SK-N-SH (cell line): Measurements from ENCODE around the gene USP32. TPM values are rescaled to one million over a fixed set of nuclear protein-coding genes. Genes with fewer than 3 reads are reported as not detected.
A peak's percentile ranks its signal among the peaks of the same experiment; 100 is the strongest.

Source experiments
- CTCF ChIA-PET: fragments of 300-600, 350-600 bp; formaldehyde crosslinking; extraction: SDS; loops from one replicate; lab custom pipeline; 2021; lab: Yijun Ruan, JAX
- POLR2A ChIA-PET: fragments of 350-600 bp; sonication (Branson Sonifier 250); formaldehyde crosslinking; extraction: SDS; loops from one replicate; lab custom pipeline; 2020; ENCODE audit warnings: antibody characterized with exemption, inconsistent platforms; lab: Yijun Ruan, JAX
- DNase-seq: peaks from one replicate; pipeline ENCODE4 v3.0.0; 2012
- H2AFZ ChIP-seq: fragments of 200-600 bp; sonication (generic); 2 replicates; pipeline ENCODE4 v1.8.1; 2016; ENCODE audit warnings: antibody characterized with exemption, mild to moderate bottlenecking, low read depth
- H3F3A ChIP-seq: fragments of 200-600 bp; sonication (generic); replicated peaks from 2 replicates; pipeline ENCODE3; 2016; ENCODE audit warnings: antibody characterized with exemption, mild to moderate bottlenecking; ENCODE audit not compliant: insufficient read depth
- H3K27ac ChIP-seq, 2 experiments: fragments of 200-500 bp in 1 of 2; fragments of 200-600 bp in 1 of 2; sonication (Bioruptor generic) in 1 of 2; sonication (generic), shearing (Covaris generic) in 1 of 2; 2 replicates each; pipeline versions ENCODE4 v1.5.1 to v1.6.1; 2014 to 2016; ENCODE audit warnings: low read depth in 2 of 2, inconsistent platforms in 1 of 2, low read length in 1 of 2, mild to moderate bottlenecking in 1 of 2, mixed read lengths in 1 of 2
- H3K27me3 ChIP-seq: fragments of 200-600 bp; sonication (generic), shearing (Covaris generic); 2 replicates; pipeline ENCODE4 v1.6.1; 2016; ENCODE audit warnings: mixed run types; ENCODE audit not compliant: insufficient read depth
- H3K36me3 ChIP-seq, 2 experiments: fragments of 200-500 bp in 1 of 2; fragments of 200-600 bp in 1 of 2; sonication (Bioruptor generic) in 1 of 2; sonication (generic) in 1 of 2; replicated peaks in 1 of 2; 2 replicates each; pipeline versions ENCODE3 to v1.5.1; 2014 to 2016; ENCODE audit warnings: low read length in 1 of 2, mild to moderate bottlenecking in 1 of 2; ENCODE audit not compliant: insufficient read depth in 2 of 2, control insufficient read depth in 1 of 2
- H3K4me1 ChIP-seq, 2 experiments: fragments of 200-500 bp in 1 of 2; fragments of 200-600 bp in 1 of 2; sonication (Bioruptor generic) in 1 of 2; sonication (generic), shearing (Covaris generic) in 1 of 2; 2 replicates each; pipeline versions ENCODE4 v1.5.1 to v1.6.1; 2014 to 2016; ENCODE audit warnings: low read depth in 1 of 2, low read length in 1 of 2, mixed run types in 1 of 2; ENCODE audit not compliant: insufficient read depth in 2 of 2, control insufficient read depth in 1 of 2
- H3K4me2 ChIP-seq: fragments of 200-600 bp; sonication (generic), shearing (Covaris generic); 2 replicates; pipeline ENCODE4 v1.6.1; 2017; ENCODE audit warnings: mixed run types
- H3K4me3 ChIP-seq, 2 experiments: fragments of 200-500 bp in 1 of 2; fragments of 200-600 bp in 1 of 2; sonication (Bioruptor generic) in 1 of 2; sonication (generic), shearing (Covaris generic) in 1 of 2; 2 replicates each; pipeline versions ENCODE4 v1.5.1 to v1.8.1; 2014 to 2016; ENCODE audit warnings: low read depth in 2 of 2, inconsistent platforms in 1 of 2, low read length in 1 of 2, mild to moderate bottlenecking in 1 of 2, mixed read lengths in 1 of 2, moderate library complexity in 1 of 2
- H3K79me2 ChIP-seq: fragments of 200-600 bp; sonication (generic); 2 replicates; pipeline ENCODE4 v1.8.1; 2017; ENCODE audit warnings: mild to moderate bottlenecking; ENCODE audit not compliant: insufficient read depth
- H3K9ac ChIP-seq: fragments of 200-600 bp; sonication (generic); 2 replicates; pipeline ENCODE4 v1.6.1; 2017; ENCODE audit warnings: mixed run types
- H3K9me2 ChIP-seq: fragments of 200-600 bp; sonication (generic); 2 replicates; pipeline ENCODE4 v1.6.1; 2017; ENCODE audit warnings: mixed run types
- H3K9me3 ChIP-seq: fragments of 200-600 bp; sonication (generic); 2 replicates; pipeline ENCODE4 v1.6.1; 2017; ENCODE audit warnings: mixed run types, mild to moderate bottlenecking, moderate library complexity
- H4K20me1 ChIP-seq: fragments of 200-600 bp; sonication (generic); 2 replicates; pipeline ENCODE4 v1.6.1; 2017; ENCODE audit warnings: mild to moderate bottlenecking, mixed run types; ENCODE audit not compliant: insufficient read depth
- ELF1 ChIP-seq: IDR thresholded peaks from 2 replicates; pipeline ENCODE4 v1.4.0; 2012
- FOSL2 ChIP-seq: IDR thresholded peaks from 2 replicates; pipeline ENCODE4 v1.4.0; 2012; ENCODE audit warnings: low read depth, mild to moderate bottlenecking, moderate library complexity, borderline replicate concordance
- MEF2A ChIP-seq: IDR thresholded peaks from 2 replicates; pipeline ENCODE4 v1.4.0; 2012; ENCODE audit warnings: low read depth, borderline replicate concordance
- NFIC ChIP-seq: IDR thresholded peaks from 2 replicates; pipeline ENCODE4 v1.4.0; 2012; ENCODE audit warnings: borderline replicate concordance
- RAD21 ChIP-seq: IDR thresholded peaks from 2 replicates; pipeline ENCODE4 v1.6.1; 2012; ENCODE audit warnings: mild to moderate bottlenecking, low read length
- RCOR1 ChIP-seq: fragments of 150-350 bp; IDR thresholded peaks from 2 replicates; pipeline ENCODE4 v1.6.1; 2017; ENCODE audit warnings: antibody characterized with exemption, low read length
- SMC3 ChIP-seq: IDR thresholded peaks from 2 replicates; pipeline ENCODE4 v1.6.1; 2012; ENCODE audit warnings: low read depth, low read length, improper control_type of control experiment
- USF1 ChIP-seq: IDR thresholded peaks from 2 replicates; pipeline ENCODE4 v1.4.0; 2012; ENCODE audit warnings: low read depth, borderline replicate concordance
- YY1 ChIP-seq: IDR thresholded peaks from 2 replicates; pipeline ENCODE4 v1.4.0; 2012; ENCODE audit warnings: low read depth, mild to moderate bottlenecking
- WGBS: methylation state at CpG from one replicate; pipeline ENCODE4 v1.1.6; 2017; ENCODE audit warnings: low lambda C conversion rate; 5-methylcytosine and 5-hydroxymethylcytosine counted together
- polyA plus RNA-seq, 3 experiments: library from polyadenylated mRNA; depleted of rRNA; stranded (reverse); fragments of >200 nt; gene quantifications; 2 replicates each; pipeline ENCODE4 v1.2.3, GENCODE V29; 2012
- TF ChIP-seq, protein P1 (sequence below): IDR thresholded peaks from 2 replicates; pipeline ENCODE4; 2012
- TF ChIP-seq, protein P2 (sequence below): IDR thresholded peaks from 2 replicates; pipeline ENCODE4 v1.4.0; 2012; ENCODE audit warnings: low read depth
- TF ChIP-seq, protein P3 (sequence below): fragments of 200-600 bp; sonication (generic); IDR thresholded peaks from 2 replicates; pipeline ENCODE4 v1.6.1; 2017; ENCODE audit warnings: antibody characterized with exemption, mild to moderate bottlenecking, moderate library complexity
- TF ChIP-seq, protein P4 (sequence below): IDR thresholded peaks from 2 replicates; pipeline ENCODE4 v1.4.0; 2012; ENCODE audit warnings: low read depth, borderline replicate concordance

The USP32 gene
- polyA plus RNA-seq, 1 of the 3 experiments (the other 2 are of a cell fraction): 25.6 TPM

DNA sequence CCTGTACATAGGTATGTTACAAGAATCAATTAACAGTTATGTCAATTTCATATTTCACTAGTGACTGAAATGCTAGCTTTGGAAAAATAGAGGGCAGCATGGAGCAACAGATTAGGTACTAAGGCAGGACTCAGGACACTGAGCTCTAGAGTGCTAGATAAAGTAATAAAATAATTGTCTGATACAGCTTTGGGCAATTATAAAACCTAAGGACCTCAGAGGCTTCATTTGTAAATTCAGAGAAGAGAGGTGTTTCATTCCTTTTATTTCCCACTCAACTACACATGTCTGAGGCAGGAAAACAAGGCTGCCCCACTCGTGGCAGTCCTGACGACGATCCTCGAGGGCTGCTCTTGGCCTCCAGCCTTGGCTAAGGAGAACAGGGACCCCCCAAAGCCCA, 160.7 kb downstream of the USP32 start (continued):
- TF ChIP-seq, protein P1, sequence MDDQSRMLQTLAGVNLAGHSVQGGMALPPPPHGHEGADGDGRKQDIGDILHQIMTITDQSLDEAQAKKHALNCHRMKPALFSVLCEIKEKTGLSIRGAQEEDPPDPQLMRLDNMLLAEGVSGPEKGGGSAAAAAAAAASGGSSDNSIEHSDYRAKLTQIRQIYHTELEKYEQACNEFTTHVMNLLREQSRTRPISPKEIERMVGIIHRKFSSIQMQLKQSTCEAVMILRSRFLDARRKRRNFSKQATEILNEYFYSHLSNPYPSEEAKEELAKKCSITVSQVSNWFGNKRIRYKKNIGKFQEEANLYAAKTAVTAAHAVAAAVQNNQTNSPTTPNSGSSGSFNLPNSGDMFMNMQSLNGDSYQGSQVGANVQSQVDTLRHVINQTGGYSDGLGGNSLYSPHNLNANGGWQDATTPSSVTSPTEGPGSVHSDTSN: 0 out of 2 replicates have a peak, but pooled peaks have one; percentile 5
- TF ChIP-seq RCOR1 (no peak), SMC3 (peak; percentile 41), RAD21 (peak; percentile 78), MEF2A (no peak), NFIC (no peak), USF1 (no peak), YY1 (no peak)
- TF ChIP-seq, protein P2, sequence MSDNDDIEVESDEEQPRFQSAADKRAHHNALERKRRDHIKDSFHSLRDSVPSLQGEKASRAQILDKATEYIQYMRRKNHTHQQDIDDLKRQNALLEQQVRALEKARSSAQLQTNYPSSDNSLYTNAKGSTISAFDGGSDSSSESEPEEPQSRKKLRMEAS: no peak
- TF ChIP-seq, protein P3, sequence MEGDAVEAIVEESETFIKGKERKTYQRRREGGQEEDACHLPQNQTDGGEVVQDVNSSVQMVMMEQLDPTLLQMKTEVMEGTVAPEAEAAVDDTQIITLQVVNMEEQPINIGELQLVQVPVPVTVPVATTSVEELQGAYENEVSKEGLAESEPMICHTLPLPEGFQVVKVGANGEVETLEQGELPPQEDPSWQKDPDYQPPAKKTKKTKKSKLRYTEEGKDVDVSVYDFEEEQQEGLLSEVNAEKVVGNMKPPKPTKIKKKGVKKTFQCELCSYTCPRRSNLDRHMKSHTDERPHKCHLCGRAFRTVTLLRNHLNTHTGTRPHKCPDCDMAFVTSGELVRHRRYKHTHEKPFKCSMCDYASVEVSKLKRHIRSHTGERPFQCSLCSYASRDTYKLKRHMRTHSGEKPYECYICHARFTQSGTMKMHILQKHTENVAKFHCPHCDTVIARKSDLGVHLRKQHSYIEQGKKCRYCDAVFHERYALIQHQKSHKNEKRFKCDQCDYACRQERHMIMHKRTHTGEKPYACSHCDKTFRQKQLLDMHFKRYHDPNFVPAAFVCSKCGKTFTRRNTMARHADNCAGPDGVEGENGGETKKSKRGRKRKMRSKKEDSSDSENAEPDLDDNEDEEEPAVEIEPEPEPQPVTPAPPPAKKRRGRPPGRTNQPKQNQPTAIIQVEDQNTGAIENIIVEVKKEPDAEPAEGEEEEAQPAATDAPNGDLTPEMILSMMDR: peak; percentile 73
- TF ChIP-seq, protein P4, sequence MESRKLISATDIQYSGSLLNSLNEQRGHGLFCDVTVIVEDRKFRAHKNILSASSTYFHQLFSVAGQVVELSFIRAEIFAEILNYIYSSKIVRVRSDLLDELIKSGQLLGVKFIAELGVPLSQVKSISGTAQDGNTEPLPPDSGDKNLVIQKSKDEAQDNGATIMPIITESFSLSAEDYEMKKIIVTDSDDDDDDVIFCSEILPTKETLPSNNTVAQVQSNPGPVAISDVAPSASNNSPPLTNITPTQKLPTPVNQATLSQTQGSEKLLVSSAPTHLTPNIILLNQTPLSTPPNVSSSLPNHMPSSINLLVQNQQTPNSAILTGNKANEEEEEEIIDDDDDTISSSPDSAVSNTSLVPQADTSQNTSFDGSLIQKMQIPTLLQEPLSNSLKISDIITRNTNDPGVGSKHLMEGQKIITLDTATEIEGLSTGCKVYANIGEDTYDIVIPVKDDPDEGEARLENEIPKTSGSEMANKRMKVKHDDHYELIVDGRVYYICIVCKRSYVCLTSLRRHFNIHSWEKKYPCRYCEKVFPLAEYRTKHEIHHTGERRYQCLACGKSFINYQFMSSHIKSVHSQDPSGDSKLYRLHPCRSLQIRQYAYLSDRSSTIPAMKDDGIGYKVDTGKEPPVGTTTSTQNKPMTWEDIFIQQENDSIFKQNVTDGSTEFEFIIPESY: no peak

- Histone ChIP-seq H3K4me3 (no peak overlapping the region), H3K4me1 (peaks cover 0 to 7% of the 10 kb centered on the region in 2 experiments; a peak in 2 of 4 replicates), H3K9me2 (no peaks in the 10 kb centered on the region), H3K9me3 (no peaks in the 10 kb centered on the region), H2AFZ (no peak overlapping the region), H3K79me2 (no peaks in the 10 kb centered on the region), H3K27ac (no peak overlapping the region), H4K20me1 (no peaks in the 10 kb centered on the region), H3F3A (peaks cover 35% of the 10 kb centered on the region), H3K36me3 (peaks cover 12 to 38% of the 10 kb centered on the region in 2 experiments), H3K27me3 (no peaks in the 10 kb centered on the region), H3K9ac (no peak overlapping the region), H3K4me2 (no peak overlapping the region)
- 94% methylated on average over 3 of the region's 3 CpGs for WGBS
- no peak for TF ChIP-seq YY1
- TF ChIP-seq, protein P4: no peak
- TF ChIP-seq MEF2A: no peak
- TF ChIP-seq, protein P3: no peak
- TF ChIP-seq FOSL2: no peak
- TF ChIP-seq, protein P2: no peak
- TF ChIP-seq ELF1: no peak
- POLR2A ChIA-PET: interaction anchor here (0.7 kb wide), 1 partner anchor 121 kb away, joined by 3 read pairs; no protein-coding TSS in a partner anchor
- DNase-seq: no peak
- CTCF ChIA-PET: interaction anchor here (1.0 to 4.3 kb wide), 28 partner anchors 9 to 212 kb away, joined by 3 to 54 read pairs (median 6); partner anchors contain the start of genes CA4 and USP32
Observed at GRCh38 chr17:60230358-60230757, 161.6 kb downstream of the USP32 start.
